ENCODE data around the gene TGFBR3. TPM values are rescaled to one million over a fixed set of nuclear protein-coding genes. Genes with fewer than 3 reads are reported as not detected.
A peak's percentile ranks its signal among the peaks of the same experiment; 100 is the strongest.

TGFBR3 gene
- total and polyA plus RNA-seq, 8 donors, result 21.7 to 54.6 (median 45.1) TPM

DNA sequence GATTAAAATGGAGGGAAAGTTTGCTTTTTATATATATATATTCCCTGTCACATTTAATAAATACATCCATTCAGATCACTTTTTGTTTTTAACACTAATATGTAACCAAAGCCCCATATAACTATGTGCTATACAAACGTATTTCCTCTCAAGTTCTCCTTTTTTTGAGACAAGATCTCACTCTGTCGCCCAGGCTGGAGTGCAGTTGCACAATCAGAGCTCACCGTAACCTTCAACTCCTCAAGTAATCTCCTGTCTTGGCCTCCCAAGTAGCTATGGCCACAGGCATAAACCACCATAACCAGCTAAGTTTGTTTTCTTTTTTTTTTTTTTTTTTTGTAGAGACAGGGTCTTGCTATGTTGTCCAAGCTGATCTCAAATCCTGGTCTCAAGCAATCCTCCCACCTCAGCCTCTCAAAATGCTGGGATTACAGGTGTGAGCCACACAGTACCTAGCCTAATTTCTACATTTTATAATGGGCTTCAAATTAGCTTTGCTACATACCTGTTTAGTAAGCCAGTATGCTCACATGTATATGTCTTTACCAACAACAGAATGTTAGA is 120.0 kb downstream of the TGFBR3 start:
- ATAC-seq (no peak), DNase-seq (no peak)
- intact Hi-C loops (cut with DNase I), result no loop called here
- TF ChIP-seq, protein P1, sequence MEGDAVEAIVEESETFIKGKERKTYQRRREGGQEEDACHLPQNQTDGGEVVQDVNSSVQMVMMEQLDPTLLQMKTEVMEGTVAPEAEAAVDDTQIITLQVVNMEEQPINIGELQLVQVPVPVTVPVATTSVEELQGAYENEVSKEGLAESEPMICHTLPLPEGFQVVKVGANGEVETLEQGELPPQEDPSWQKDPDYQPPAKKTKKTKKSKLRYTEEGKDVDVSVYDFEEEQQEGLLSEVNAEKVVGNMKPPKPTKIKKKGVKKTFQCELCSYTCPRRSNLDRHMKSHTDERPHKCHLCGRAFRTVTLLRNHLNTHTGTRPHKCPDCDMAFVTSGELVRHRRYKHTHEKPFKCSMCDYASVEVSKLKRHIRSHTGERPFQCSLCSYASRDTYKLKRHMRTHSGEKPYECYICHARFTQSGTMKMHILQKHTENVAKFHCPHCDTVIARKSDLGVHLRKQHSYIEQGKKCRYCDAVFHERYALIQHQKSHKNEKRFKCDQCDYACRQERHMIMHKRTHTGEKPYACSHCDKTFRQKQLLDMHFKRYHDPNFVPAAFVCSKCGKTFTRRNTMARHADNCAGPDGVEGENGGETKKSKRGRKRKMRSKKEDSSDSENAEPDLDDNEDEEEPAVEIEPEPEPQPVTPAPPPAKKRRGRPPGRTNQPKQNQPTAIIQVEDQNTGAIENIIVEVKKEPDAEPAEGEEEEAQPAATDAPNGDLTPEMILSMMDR (IDR thresholded peaks at IDR 0.05), result no peak
- Histone ChIP-seq H3K4me1 (no peaks in the 10 kb centered on the region), H3K36me3 (no peaks in the 10 kb centered on the region), H3K4me3 (no peak overlapping the region), H3K9me3 (no peaks in the 10 kb centered on the region), H3K27me3 (no peaks in the 10 kb centered on the region), H3K27ac (no peak overlapping the region)

DNA sequence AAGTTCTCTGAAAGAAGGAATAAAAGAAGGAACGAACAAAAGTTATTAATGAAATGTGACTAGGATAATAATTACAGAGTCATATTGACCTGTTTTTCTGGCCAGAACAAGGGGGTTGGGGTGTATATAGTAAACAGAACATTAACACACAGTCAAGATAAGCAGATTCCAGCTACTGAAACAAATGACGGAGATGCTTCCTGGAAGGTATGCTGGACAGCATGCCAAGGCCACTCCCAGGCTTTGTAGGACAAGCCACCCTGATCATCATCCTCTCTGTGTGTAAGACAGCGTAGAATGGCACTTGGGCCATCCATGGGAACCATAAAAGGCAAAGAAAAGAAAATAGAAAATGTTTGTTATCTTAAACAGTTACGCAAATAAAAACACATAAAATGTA is 120.7 kb downstream of the TGFBR3 start:
- H3K27ac ChIP-seq, result no peak overlapping the region
- H3K36me3 ChIP-seq, result no peaks in the 10 kb centered on the region
- intact Hi-C loops (cut with DNase I), result no loop called here
- H3K27me3 ChIP-seq, result no peaks in the 10 kb centered on the region
- TF ChIP-seq, protein P1 (IDR thresholded peaks at IDR 0.05), result no peak
- peaks cover 0 to 1% of the 10 kb centered on the region in 2 donors for H3K4me1 ChIP-seq
- ATAC-seq, result no peak
- H3K4me3 ChIP-seq, result no peak overlapping the region
- H3K9me3 ChIP-seq, result no peaks in the 10 kb centered on the region
- DNase-seq, result no peak

DNA sequence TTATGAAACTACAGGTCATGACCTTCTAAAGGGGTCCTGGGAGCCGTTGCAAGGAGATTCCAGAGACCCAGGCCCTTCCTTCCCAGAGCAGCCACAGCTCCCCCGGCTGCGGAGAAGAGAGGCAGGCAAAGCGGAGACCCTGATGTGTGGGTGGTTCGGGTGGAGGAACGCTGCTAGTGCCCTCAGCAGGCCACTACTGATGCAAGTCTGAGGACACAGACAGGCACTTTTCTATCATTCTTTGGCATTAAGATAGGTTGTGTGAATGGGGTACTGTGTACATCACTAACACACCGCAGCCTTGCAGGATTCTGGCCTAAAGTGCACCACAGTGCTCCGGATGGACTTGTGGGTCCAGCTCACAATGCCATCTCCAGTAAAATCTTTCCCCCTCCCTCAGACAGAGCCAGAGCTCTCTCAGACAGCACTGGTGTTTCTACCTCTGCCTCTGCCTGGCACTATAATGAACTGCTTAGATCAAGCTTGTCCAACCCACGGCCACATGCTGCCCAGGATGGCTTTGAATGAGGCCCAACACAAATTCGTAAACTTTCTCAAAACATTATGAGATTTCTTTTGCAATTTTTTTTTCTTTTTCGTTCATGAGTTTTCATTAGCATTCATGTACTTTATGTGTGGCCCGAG is 121.4 kb downstream of the TGFBR3 start:
- ATAC-seq, result no peak
- no peaks in the 10 kb centered on the region for H3K27me3 ChIP-seq
- peaks cover 0 to 4% of the 10 kb centered on the region in 2 donors for H3K4me1 ChIP-seq
- TF ChIP-seq, protein P1 (IDR thresholded peaks at IDR 0.05), result no peak
- intact Hi-C loops (cut with DNase I), result no loop called here
- H3K9me3 ChIP-seq, result no peaks in the 10 kb centered on the region
- DNase-seq, result no peak
- peak overlapping the region in 1 of 2 donors; percentile 10 for H3K27ac ChIP-seq
- H3K4me3 ChIP-seq, result no peak overlapping the region
- H3K36me3 ChIP-seq, result no peaks in the 10 kb centered on the region

DNA sequence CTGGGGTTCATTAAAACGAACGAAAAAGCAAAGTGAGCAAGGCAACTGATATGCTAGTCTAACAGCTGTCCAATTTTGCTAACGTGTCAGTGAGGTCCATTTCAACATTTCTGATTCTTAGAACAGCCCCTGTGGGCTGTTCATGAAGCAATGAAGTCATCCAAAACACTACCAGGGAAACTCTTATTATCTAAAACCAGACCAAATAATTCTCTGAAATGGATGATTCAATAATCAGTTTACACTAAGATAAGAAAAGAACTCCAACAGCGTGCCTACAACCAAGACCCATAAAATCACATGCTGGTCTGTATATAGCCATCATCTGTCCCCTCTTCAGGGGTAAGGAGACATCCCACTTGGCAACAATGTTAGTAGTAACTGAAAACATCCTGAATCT is 122.7 kb downstream of the TGFBR3 start:
- Histone ChIP-seq H3K4me3 (no peak overlapping the region), H3K36me3 (no peaks in the 10 kb centered on the region), H3K9me3 (no peaks in the 10 kb centered on the region), H3K27me3 (no peaks in the 10 kb centered on the region), H3K4me1 (peaks cover 0 to 4% of the 10 kb centered on the region in 2 donors), H3K27ac (peak overlapping the region in 1 of 2 donors; percentile 8)
- ATAC-seq, result peak; percentile 33
- intact Hi-C loops (cut with DNase I), result no loop called here
- TF ChIP-seq, protein P1 (IDR thresholded peaks at IDR 0.05), result no peak
- DNase-seq, result peak in 1 of 4 donors; percentile 54

DNA sequence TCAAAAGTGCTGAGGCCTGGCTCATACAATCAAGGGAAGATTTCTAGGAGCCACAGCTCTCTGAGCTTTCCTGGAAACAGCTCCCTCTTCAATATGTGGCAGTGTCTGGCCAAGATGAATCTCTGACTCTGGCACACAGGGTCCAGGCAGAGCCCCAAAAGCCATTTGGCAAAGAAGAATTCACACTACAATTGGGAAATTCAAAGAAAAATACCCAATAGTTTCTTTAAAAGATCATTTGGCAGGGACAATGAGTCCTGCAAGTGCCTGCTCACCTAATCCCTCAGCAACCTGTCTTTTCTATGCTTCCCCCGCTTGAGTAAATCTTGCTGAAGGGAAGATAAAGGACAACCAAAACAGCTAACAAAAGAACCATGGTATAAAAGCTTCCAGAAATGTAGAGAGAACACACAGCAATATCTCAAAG is 124.6 kb downstream of the TGFBR3 start:
- no peaks in the 10 kb centered on the region for H3K9me3 ChIP-seq
- no peak overlapping the region for H3K4me3 ChIP-seq
- no peak overlapping the region for H3K27ac ChIP-seq
- no peaks in the 10 kb centered on the region for H3K27me3 ChIP-seq
- intact Hi-C loops (cut with DNase I), result no loop called here
- peaks cover 0 to 4% of the 10 kb centered on the region in 2 donors for H3K4me1 ChIP-seq
- DNase-seq (no peak), ATAC-seq (no peak)
- no peaks in the 10 kb centered on the region for H3K36me3 ChIP-seq
- TF ChIP-seq, protein P1 (IDR thresholded peaks at IDR 0.05), result no peak

Data from left lung (tissue), 10 donors.